HEK293 (cell line): ENCODE measurements around the gene CR1.

Source experiments
- IKZF3 ChIP-seq: fragments of 450-650 bp; IDR thresholded peaks from 2 replicates; pipeline ENCODE4 v1.5.0; 2018; ENCODE audit warnings: missing biosample characterization, mild to moderate bottlenecking, missing genetic modification characterization, moderate library complexity
- KLF9 ChIP-seq: fragments of 450-650 bp; formaldehyde crosslinking; IDR thresholded peaks from 2 replicates; pipeline ENCODE4 v1.5.1; 2016; ENCODE audit warnings: missing biosample characterization, missing genetic modification characterization, low read depth
- MZF1 ChIP-seq: fragments of 450-650 bp; formaldehyde crosslinking; IDR thresholded peaks from 2 replicates; pipeline ENCODE4 v1.5.1; 2017; ENCODE audit warnings: missing biosample characterization, missing genetic modification characterization, borderline replicate concordance
- OVOL3 ChIP-seq: fragments of 450-650 bp; formaldehyde crosslinking; IDR thresholded peaks from 2 replicates; pipeline ENCODE4 v1.5.1; 2016; ENCODE audit warnings: missing biosample characterization, missing genetic modification characterization
- PATZ1 ChIP-seq: fragments of 450-650 bp; formaldehyde crosslinking; IDR thresholded peaks from 2 replicates; pipeline ENCODE4 v1.5.1; 2016; ENCODE audit warnings: missing biosample characterization, missing genetic modification characterization
- PRDM10 ChIP-seq: fragments of 450-650 bp; formaldehyde crosslinking; IDR thresholded peaks from 2 replicates; pipeline ENCODE4 v1.5.1; 2016; ENCODE audit warnings: missing biosample characterization, missing genetic modification characterization
- REST ChIP-seq: fragments of 450-650 bp; formaldehyde crosslinking; IDR thresholded peaks from 2 replicates; pipeline ENCODE4 v1.5.1; 2016; ENCODE audit warnings: missing biosample characterization, missing genetic modification characterization
- SCRT1 ChIP-seq: fragments of 450-650 bp; formaldehyde crosslinking; IDR thresholded peaks from 2 replicates; pipeline ENCODE4 v1.5.1; 2016; ENCODE audit warnings: missing biosample characterization, missing genetic modification characterization, borderline replicate concordance
- SCRT2 ChIP-seq: fragments of 450-650 bp; formaldehyde crosslinking; IDR thresholded peaks from 2 replicates; pipeline ENCODE4 v1.5.1; 2016; ENCODE audit warnings: missing biosample characterization, missing genetic modification characterization
- SP2 ChIP-seq: fragments of 450-650 bp; formaldehyde crosslinking; IDR thresholded peaks from 2 replicates; pipeline ENCODE4 v1.5.1; 2016; ENCODE audit warnings: missing biosample characterization, missing genetic modification characterization
- SP3 ChIP-seq: fragments of 450-650 bp; formaldehyde crosslinking; IDR thresholded peaks from 2 replicates; pipeline ENCODE4 v1.5.1; 2016; ENCODE audit warnings: missing biosample characterization, missing genetic modification characterization
- TRIM28 ChIP-seq: IDR thresholded peaks from 2 replicates; pipeline ENCODE4 v1.6.1; 2011; ENCODE audit warnings: low read length, control low read depth, borderline replicate concordance
- WT1 ChIP-seq: fragments of 450-650 bp; formaldehyde crosslinking; IDR thresholded peaks from 2 replicates; pipeline ENCODE4 v1.5.1; 2016; ENCODE audit warnings: missing biosample characterization, missing genetic modification characterization
- ZBTB20 ChIP-seq: fragments of 450-650 bp; formaldehyde crosslinking; IDR thresholded peaks from 2 replicates; pipeline ENCODE4 v1.5.1; 2016; ENCODE audit warnings: missing biosample characterization, missing genetic modification characterization
- ZBTB48 ChIP-seq: fragments of 450-650 bp; formaldehyde crosslinking; IDR thresholded peaks from 2 replicates; pipeline ENCODE4 v1.5.1; 2016; ENCODE audit warnings: missing biosample characterization, missing genetic modification characterization
- ZBTB6 ChIP-seq: fragments of 450-650 bp; formaldehyde crosslinking; IDR thresholded peaks from 2 replicates; pipeline ENCODE4 v1.5.1; 2017; ENCODE audit warnings: missing biosample characterization, missing genetic modification characterization
- ZFP37 ChIP-seq: fragments of 450-650 bp; formaldehyde crosslinking; IDR thresholded peaks from 2 replicates; pipeline ENCODE4 v1.5.1; 2016; ENCODE audit warnings: missing biosample characterization, missing genetic modification characterization
- ZIC2 ChIP-seq: fragments of 450-650 bp; formaldehyde crosslinking; IDR thresholded peaks from 2 replicates; pipeline ENCODE4 v1.5.1; 2016; ENCODE audit warnings: missing biosample characterization, missing genetic modification characterization
- ZNF138 ChIP-seq: fragments of 450-650 bp; formaldehyde crosslinking; IDR thresholded peaks from 2 replicates; pipeline ENCODE4 v1.5.1; 2016; ENCODE audit warnings: missing biosample characterization, missing genetic modification characterization, borderline replicate concordance
- ZNF184 ChIP-seq: fragments of 450-650 bp; IDR thresholded peaks from 2 replicates; pipeline ENCODE4 v1.5.1; 2018; ENCODE audit warnings: missing biosample characterization, mild to moderate bottlenecking, missing genetic modification characterization
- ZNF2 ChIP-seq: fragments of 450-650 bp; formaldehyde crosslinking; IDR thresholded peaks from 2 replicates; pipeline ENCODE4 v1.5.1; 2016; ENCODE audit warnings: missing biosample characterization, missing genetic modification characterization
- ZNF221 ChIP-seq: fragments of 450-650 bp; formaldehyde crosslinking; IDR thresholded peaks from 2 replicates; pipeline ENCODE4 v1.5.1; 2017; ENCODE audit warnings: missing biosample characterization, missing genetic modification characterization, borderline replicate concordance
- ZNF335 ChIP-seq: fragments of 450-650 bp; formaldehyde crosslinking; conservative IDR thresholded peaks from 2 replicates; pipeline ENCODE4 v1.5.1; 2016; ENCODE audit warnings: missing biosample characterization, missing genetic modification characterization
- ZNF600 ChIP-seq: fragments of 450-650 bp; formaldehyde crosslinking; IDR thresholded peaks from 2 replicates; pipeline ENCODE4 v1.5.1; 2016; ENCODE audit warnings: missing biosample characterization, missing genetic modification characterization
- ZNF621 ChIP-seq: fragments of 450-650 bp; formaldehyde crosslinking; IDR thresholded peaks from 2 replicates; pipeline ENCODE4 v1.5.1; 2017; ENCODE audit warnings: missing biosample characterization, missing genetic modification characterization
- ZNF670 ChIP-seq: fragments of 450-650 bp; formaldehyde crosslinking; IDR thresholded peaks from 2 replicates; pipeline ENCODE4 v1.5.1; 2016; ENCODE audit warnings: missing biosample characterization, missing genetic modification characterization, low read depth
- ZNF837 ChIP-seq: fragments of 450-650 bp; formaldehyde crosslinking; IDR thresholded peaks from 2 replicates; pipeline ENCODE4 v1.5.1; 2016; ENCODE audit warnings: missing biosample characterization, missing genetic modification characterization
- ZSCAN23 ChIP-seq: fragments of 450-650 bp; formaldehyde crosslinking; IDR thresholded peaks from 2 replicates; pipeline ENCODE4 v1.5.1; 2016; ENCODE audit warnings: missing biosample characterization, missing genetic modification characterization
- ZSCAN4 ChIP-seq: fragments of 450-650 bp; formaldehyde crosslinking; IDR thresholded peaks from 2 replicates; pipeline ENCODE4 v1.5.1; 2017; ENCODE audit warnings: missing biosample characterization, missing genetic modification characterization

Gene CR1

GRCh38 chr1:207644852-207645634 lies 149.1 kb downstream of the CR1 start, which contains the start of gene CR1L (continued):
- no peak for TF ChIP-seq ZNF184 (tag by site-specific recombination)
- peak; percentile 64 for TF ChIP-seq SP3 (tag by site-specific recombination)
- peak; percentile 52 for TF ChIP-seq PRDM10
- no peak for TF ChIP-seq ZSCAN4 (tag by site-specific recombination)
- peak; percentile 80 for TF ChIP-seq SCRT2 (tag by site-specific recombination)
- TF ChIP-seq ZFP37 (tag by site-specific recombination) = no peak
- TF ChIP-seq ZSCAN23 = no peak
- TF ChIP-seq PATZ1 = peak; percentile 33; the same call in 1 of the 2 replicates
- 0 out of 2 replicates have a peak, but pooled peaks have one; percentile 25 for TF ChIP-seq ZNF2
- no peak for TF ChIP-seq OVOL3 (tag by site-specific recombination)
- TF ChIP-seq ZBTB6 (tag by site-specific recombination) = no peak
- TF ChIP-seq SP2 (tag by site-specific recombination) = peak; percentile 60
- TF ChIP-seq TRIM28 = no peak
- no peak for TF ChIP-seq ZNF621 (tag by site-specific recombination)
- TF ChIP-seq WT1 (tag by site-specific recombination) = no peak
- TF ChIP-seq KLF9 = peak; percentile 82
- peak; percentile 27; the same call in 1 of the 2 replicates for TF ChIP-seq SCRT1 (tag by site-specific recombination)
- no peak for TF ChIP-seq ZNF837 (tag by site-specific recombination)
- no peak for TF ChIP-seq ZNF670 (tag by site-specific recombination)
- TF ChIP-seq REST (tag by site-specific recombination) = peak; percentile 80
- no peak for TF ChIP-seq IKZF3 (tag by site-specific recombination)
- TF ChIP-seq ZBTB20 (tag by site-specific recombination) = peak; percentile 73; the same call in 1 of the 2 replicates
- TF ChIP-seq ZNF335 (tag by site-specific recombination) = peak; percentile 97
- TF ChIP-seq ZNF138 (tag by site-specific recombination) = no peak
- TF ChIP-seq ZNF221 (tag by site-specific recombination) = no peak
- TF ChIP-seq ZBTB48 (tag by site-specific recombination) = peak; percentile 95; the same call in 1 of the 2 replicates
- TF ChIP-seq MZF1 (tag by site-specific recombination) = peak; percentile 89
- peak; percentile 76; the same call in 1 of the 2 replicates for TF ChIP-seq ZNF600 (tag by site-specific recombination)
- peak; percentile 50; the same call in 1 of the 2 replicates for TF ChIP-seq ZIC2 (tag by site-specific recombination)
- TF ChIP-seq, all 188 proteins: peak for 20
